NCI-H128 (cell line): Measurements from ENCODE around the gene CPNE4.

Source experiments
- DNase-seq: peaks from one replicate; lab custom pipeline; 2025; ENCODE audit not compliant: unreplicated experiment; lab: John Stamatoyannopoulos, UW

Gene CPNE4

GRCh38 chr3:131744765-131745164, 290.0 kb downstream of the CPNE4 start:
- DNase-seq, result no peak

GRCh38 chr3:131743126-131743525, 291.7 kb downstream of the CPNE4 start:
- DNase-seq, result no peak

GRCh38 chr3:131739211-131739610, 295.6 kb downstream of the CPNE4 start:
- DNase-seq, result no peak

- DNase-seq, result no peak
These were observed 296.7 kb downstream of the CPNE4 start for GRCh38 chr3:131738095-131738494.

GRCh38 chr3:131735544-131735943, 299.3 kb downstream of the CPNE4 start:
- no peak for DNase-seq

- DNase-seq, result no peak
These were observed 299.7 kb downstream of the CPNE4 start for GRCh38 chr3:131735116-131735515.

GRCh38 chr3:131733086-131733841, 301.6 kb downstream of the CPNE4 start:
- no peak for DNase-seq

- DNase-seq, result no peak
These were observed 303.1 kb downstream of the CPNE4 start for GRCh38 chr3:131731709-131732108.

GRCh38 chr3:131730581-131730980, 304.2 kb downstream of the CPNE4 start:
- DNase-seq, result no peak

- no peak for DNase-seq
These were observed 305.2 kb downstream of the CPNE4 start for GRCh38 chr3:131729643-131730017.

- no peak for DNase-seq
These were observed 305.7 kb downstream of the CPNE4 start for GRCh38 chr3:131728898-131729642.

GRCh38 chr3:131725414-131725813, 309.4 kb downstream of the CPNE4 start:
- no peak for DNase-seq

- DNase-seq, result no peak
These were observed 311.5 kb downstream of the CPNE4 start for GRCh38 chr3:131723343-131723742.

GRCh38 chr3:131717493-131717892, 317.3 kb downstream of the CPNE4 start:
- no peak for DNase-seq

- no peak for DNase-seq
These were observed 317.9 kb downstream of the CPNE4 start for GRCh38 chr3:131716943-131717342.

- DNase-seq, result no peak
These were observed 318.8 kb downstream of the CPNE4 start for GRCh38 chr3:131716007-131716406.

GRCh38 chr3:131714585-131715220, 320.1 kb downstream of the CPNE4 start:
- no peak for DNase-seq

GRCh38 chr3:131713416-131714123, 321.2 kb downstream of the CPNE4 start:
- DNase-seq, result no peak

GRCh38 chr3:131712662-131713061, 322.2 kb downstream of the CPNE4 start:
- DNase-seq, result no peak

GRCh38 chr3:131711114-131711768, 323.6 kb downstream of the CPNE4 start:
- no peak for DNase-seq

GRCh38 chr3:131708241-131708640, 326.6 kb downstream of the CPNE4 start:
- DNase-seq, result no peak
